GM18508 (cell line): ENCODE measurements around the gene LELP1.
"Not testable (repeated sequence)": the region's sequence is repeated elsewhere in the genome, so short reads cannot be mapped to it uniquely, and the experiment has no call there.

ENCODE experiments used
- ATAC-seq: cut with Tn5 transposase; IDR thresholded peaks from one replicate; pipeline ENCODE4 v1.9.1; 2021; ENCODE audit warnings: moderate number of reproducible peaks; ENCODE audit not compliant: insufficient read depth, unreplicated experiment

The LELP1 gene

DNA sequence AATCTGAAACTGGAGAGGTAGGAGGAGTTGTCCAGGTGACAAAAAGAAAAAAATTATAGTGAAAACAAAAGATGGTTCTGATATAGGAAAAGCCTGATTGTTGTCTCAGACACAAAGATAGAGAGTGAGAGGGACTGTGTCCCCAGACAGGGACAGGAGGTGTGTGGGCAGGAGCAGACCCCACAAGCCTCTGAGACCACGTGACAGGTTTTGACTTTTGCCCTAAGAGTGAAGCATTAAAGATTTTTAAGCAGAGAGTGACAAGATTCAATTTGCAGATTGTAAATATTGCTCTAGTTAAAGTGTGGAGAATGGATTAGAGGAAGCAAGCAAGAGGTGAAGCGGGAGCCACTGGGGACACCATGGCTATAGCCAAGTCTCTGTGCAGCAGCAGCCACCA, 24.6 kb downstream of the LELP1 start:
- no peak for ATAC-seq

DNA sequence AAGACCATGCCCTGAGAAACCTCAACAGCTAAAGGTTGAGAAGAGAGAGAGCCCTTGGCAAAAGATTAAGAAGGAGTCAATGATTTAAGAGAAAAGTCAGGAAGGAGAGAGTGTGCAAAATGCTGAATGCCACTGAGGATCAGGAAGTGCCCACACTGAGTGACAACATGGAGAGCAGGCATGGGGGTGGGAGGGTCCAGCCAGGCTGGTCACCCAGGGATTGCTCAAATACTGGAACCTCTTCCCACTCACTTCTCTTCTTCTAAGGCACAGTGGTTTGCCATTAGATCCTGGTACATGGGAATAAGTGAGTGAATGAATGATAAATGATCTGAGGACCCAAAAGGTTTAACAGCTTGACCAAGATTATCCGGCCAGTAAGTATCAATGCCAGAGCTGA, 25.3 kb downstream of the LELP1 start:
- no peak for ATAC-seq

DNA sequence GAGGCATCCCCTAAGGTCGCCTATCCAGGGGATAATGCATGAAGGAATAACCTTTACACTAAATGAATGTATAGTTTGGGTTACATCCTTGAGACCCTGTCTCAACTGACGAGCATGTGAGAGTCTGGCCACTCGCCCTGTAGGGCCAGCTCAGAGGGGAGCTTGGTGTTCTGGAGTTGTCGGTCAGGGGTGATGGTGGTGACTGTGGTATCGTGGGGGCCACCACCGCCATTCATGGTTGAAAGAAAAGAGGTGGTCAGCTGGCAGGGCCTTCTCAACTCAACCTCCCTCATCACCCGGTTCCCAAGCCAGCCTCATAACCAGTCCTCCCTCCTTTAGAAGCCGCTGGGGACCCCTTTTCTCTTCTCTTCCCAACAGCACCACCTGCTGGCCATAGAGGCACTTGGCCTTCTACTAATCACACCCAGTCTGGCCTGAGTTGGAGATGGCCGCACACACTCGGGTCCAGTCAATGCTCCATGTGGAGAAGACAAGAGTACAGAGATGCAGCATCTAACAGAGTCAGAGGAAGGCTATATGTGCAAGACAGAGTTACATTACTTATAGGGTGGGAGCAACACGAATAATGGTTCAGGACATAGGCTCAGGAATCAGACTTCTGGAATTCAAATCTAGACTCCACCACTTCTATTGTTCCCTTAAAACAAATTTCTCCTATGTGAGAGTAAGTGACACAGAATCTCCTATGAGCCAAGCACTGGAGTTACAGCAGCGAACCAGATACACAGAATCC, 26.0 kb downstream of the LELP1 start:
- ATAC-seq: not testable (repeated sequence)

DNA sequence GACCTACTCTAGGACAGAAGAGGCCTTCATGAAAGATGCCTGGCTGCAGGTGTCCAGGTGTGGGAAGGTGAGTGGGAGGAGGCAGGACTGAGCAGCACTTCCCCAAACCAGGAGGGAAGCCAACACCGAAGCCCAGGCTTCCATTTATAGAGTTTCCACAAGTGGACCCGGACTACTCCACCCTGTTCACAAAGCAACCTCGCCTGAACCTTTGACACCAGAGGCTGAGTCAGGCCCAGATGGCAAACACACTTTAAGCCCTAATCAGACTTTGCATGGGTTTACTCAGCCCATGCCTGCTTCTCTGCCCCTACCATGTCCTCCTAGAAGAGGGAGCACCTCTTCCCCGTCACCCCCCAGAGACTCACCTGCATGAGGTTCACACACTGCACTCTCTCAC, 28.1 kb downstream of the LELP1 start:
- ATAC-seq: no peak

DNA sequence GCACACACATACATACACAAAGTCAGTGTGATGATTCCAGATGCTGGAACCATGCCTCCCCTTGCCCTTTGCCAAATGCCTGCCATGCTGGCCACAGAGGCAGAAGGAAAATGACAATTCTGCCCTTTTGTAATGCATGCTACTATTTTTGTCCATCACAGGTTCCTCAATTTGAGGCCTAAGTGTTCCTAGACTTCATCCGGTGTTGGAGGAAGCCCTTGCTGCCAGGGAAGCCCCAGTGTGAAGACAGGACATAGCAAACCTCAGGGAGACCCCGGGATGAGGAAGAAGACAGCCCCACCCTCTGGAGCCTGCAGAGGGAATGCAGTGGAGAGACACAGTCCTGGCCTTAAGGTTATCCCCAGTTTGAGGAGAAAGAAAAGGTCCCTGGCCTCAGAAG, 28.6 kb downstream of the LELP1 start:
- ATAC-seq: no peak

DNA sequence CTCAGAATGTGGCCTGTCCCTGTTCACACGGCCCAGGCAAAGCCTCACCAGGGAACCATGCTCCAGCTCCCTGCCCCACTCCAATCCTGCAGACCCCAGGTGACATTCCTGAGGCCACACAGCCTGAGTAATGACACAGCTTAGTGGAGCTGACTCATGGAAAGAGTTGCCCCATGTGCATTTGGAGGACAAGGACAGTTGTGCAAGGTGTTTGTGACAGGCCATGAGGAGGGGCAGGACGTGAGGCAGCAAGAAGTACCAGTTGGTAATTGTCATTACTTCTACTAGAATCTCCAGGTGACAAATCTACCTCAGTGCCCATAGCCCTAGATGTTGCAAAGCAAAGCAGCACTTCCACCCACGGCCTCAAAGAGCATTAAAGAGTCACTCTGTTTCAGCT, 29.3 kb downstream of the LELP1 start:
- no peak for ATAC-seq

DNA sequence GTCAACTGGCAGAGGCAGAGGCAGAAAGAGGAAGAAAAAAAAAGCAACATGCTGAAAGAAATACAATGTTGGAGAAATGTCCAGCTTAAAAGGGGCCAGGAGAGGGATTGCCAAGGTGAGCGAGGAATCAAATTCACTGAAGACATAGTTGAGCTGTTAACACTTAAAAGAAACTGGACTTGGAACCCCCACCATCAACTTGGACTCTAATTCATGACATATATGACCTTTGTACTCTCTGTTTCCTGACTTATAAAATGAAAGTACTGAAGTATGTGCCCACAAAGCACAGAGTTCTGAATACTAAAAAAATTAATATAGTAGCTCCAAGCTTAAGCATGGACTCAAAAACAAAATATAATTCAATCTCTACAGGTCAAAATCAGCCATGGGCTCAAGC, 30.2 kb downstream of the LELP1 start:
- ATAC-seq: no peak

DNA sequence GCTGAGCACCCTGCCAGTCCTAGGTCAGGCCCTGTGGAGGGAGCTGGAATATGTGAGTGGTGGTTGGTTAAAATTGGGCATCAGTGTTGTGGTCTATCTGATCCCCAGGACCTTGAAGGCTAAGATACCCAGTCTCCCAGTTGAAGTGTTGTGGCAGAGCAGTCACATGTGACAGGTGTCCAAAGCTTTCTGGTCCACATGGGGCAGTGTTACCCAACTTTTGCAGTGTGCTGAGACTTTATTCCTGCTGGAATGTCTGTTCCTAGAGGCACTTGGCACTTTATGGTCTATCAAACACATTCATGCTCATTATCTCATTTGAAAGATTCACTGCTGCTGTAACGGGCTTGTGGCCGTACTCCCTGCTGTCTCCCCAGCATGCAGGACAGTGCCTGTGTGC, 35.3 kb downstream of the LELP1 start:
- no peak for ATAC-seq

DNA sequence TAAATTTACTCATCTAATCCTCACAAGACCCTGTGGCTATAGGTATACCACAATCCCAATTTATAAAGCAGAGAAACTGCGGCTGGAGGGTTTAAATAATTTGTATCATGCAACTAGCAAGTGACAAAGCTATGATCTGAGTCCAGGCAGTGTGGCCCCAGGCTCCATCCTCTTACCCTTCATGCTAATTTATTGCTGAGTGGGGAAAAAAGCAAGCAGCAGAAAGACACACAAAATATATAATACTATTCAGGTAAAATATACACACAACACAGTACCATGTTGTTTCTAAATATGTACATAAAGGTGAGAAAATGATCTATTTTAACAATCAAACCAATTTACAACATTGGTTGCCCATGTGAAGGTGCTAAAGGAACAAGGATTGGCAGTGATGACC, 38.9 kb downstream of the LELP1 start:
- no peak for ATAC-seq

DNA sequence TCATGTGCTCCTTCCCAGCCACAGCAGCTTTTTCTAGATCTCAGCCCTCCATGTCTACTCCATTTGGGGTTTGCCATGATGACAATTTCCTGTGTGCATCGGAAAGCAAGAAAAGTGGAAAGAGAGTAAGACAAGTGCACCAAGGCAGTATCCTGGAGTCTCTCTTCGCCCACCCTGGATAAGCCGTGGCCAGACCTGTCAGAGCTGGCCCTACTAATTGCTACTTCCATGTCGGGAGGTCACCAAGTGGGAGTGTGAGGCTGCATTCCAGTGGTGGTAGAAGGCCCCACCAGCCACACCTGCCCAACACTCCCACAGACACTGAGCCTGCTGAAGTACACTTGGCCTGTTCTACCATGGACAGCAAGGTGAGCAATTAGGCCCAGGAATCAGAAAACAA, 42.2 kb downstream of the LELP1 start:
- no peak for ATAC-seq

DNA sequence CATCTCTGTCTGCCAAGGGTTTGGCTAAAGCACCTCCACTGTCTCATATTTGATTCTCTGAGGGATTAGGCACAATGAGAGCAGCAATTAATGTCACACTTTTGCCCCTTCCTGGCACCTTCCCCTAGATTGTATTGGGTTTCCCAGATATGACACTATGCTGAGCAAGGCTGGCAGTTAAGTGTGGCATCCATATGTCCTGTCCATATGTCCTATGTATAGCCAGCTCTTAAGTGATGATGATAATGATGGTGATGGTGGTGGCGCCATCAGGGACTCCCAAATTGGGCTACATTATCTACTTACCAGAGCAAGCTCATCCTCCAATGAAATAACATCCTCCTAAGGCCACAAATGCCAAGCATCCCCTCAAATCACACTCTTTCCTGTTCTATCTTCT, 42.8 kb downstream of the LELP1 start:
- ATAC-seq: no peak

DNA sequence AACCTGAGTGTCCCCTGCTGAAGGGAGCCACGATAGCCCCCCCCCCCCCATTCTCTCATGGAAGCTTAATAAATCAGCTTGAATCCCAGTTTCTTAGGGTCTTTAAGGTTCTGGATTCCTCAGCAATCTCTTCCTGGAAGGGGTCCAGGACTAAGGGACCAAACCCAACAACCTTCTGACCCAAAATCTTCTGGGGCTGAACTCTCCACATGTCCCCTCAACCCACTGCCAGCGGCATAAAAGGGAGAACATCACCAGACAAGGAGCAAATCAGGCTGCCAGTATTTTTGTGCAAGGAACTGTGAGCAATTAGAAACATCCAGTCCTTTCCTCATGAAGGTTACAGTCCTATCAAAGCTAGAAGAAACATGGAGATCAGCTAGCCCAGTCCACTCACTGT, 43.6 kb downstream of the LELP1 start:
- no peak for ATAC-seq

DNA sequence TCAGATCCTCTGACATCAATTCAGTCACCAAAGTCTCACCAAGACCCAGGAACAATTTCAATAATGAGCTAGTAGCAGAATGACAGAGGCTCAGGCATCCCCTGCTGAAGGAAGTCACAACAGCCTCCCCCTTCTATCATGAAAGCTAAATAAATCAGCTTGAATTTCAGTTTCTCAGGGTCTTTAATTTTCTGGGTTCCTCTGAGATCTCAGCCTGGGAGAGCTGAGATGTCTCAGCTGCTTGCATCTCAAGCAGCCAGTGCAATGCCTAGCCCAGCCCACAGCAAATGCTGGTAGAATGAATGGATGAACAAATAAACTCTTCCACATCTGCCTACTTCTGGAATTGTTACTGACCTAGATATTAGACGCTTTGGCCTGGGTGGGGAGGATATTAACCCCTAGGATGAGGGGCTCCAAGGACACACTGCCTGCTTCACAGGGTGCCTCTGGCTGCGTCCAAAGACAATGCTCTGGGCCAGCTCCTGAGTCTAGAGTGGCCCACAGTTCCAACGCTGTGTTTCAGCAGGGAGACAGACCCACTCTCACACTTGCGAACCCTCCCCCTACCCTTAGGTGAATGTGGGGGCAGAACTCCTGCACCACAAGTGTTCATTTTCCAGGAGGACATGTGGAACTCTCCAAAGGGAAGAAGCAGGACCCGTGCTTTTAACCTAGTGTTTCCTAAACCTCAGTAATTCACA, 45.1 kb downstream of the LELP1 start:
- no peak for ATAC-seq

DNA sequence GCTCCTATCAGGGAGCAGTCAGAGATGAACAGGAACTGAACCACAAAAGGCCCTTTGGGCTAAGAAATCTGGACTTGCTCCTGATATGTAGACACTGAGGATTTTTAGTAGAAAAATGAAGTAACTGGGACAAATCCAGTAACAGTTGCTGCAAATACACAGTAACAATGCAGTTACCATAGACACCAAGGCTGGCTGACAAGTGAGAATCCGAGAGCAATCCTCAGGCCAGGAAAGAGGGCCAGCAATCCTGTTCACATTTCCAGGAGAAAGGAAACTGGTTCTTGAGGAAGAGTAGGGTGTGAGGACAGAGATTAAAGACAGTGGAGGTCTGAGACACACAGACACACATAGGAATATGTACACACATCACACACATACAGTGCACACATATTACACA, 46.9 kb downstream of the LELP1 start:
- no peak for ATAC-seq

DNA sequence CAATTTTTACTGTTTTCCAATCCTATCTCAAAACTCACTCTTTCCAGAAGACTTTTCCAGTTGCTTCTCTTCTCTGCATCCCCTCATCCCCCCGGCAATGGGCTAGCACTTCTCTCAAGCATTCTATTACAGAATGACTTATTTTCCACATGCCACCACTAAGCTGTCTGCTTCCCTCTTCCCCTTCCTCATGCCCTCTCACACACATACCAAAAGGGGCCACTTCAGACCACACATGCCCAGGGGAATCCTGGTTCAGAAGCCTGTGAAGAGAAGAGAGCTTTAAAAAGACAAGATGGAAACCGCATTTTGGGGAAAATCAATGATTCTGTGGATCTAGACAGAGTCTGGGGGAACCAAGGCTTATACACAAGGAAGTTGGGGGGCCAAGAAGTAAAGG, 47.9 kb downstream of the LELP1 start:
- ATAC-seq: no peak

DNA sequence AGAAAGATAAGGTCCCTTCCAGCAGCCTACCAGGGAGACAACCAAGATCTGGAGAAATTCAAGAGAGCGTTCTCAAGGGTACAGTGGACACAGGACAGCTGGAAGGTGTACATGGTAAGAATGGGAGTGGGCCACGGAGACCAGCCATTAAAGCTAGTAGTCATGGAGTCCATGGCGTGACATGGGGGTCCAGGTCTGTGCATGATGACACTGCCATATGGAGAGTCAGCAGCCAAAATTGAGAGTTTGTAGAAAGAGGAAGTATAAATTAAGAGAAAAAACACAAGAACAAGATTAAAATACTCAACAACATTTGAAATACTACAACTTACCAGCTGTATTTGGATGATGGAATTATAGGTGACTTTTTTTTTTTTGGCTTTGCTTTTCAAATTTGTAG, 48.3 kb downstream of the LELP1 start:
- ATAC-seq: no peak

DNA sequence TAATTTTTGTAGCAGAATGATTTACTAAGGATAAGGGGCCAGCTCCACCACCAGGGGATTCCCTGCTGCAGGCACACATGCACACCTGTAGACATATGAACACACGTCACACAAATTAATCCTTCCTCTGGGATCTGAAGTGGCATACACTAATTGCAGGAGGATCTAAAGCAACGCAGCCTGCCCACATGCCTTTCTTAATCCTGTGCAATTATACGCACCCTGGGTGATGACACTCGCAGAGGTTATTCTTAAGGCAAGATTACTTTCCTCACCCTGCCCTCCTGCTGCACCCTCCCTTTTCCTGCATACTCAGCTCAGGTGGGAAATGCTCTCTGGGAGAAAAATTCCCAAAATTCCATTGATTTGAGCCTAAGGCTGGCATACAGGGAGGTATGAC, 48.8 kb downstream of the LELP1 start:
- no peak for ATAC-seq

DNA sequence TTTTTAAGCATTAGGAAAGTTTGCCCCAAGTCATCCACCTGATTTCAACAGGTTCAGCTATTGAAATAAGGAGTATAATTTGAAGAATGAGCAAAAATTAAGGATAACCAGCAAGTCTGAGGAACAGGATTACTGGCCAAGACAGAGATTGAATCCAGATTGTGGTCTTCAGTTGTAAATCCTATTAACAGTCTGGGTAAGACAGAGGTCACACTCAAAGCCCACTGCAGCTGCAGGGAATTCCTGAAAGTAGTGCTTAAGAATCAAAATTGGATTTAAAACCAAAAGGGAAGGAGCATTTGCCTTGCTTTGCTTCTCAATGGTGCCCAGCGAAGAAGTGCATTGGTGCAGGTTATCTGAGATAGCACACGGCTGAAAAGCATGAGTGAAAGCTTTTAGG, 49.8 kb downstream of the LELP1 start:
- ATAC-seq: no peak

DNA sequence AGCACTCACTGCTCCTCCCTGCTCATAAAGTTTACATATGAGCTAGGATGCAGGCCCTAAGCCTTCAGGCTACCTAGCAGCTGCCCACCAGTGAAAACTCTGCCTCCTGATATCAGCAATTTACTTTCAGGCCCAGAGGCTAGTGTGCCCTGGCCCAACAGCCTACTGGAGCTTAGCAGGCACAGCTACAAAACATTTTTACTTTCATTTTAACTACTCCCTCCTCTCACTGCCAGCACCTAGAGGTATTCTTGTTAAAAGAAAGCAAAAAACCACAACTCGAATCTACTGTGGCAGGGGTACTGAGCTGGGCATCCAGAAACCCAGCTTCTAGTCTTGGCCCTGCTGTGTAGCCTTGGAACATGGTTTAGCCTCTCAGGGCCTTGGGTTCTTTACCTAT, 50.5 kb downstream of the LELP1 start:
- ATAC-seq: no peak
